SJSA1 (cell line): ENCODE measurements around the gene OSBPL9. TPM values are rescaled to one million over a fixed set of nuclear protein-coding genes. Genes with fewer than 3 reads are reported as not detected.

ENCODE experiments used
- DNase-seq, 2 experiments: peaks; one replicate each; pipeline ENCODE4 v3.0.0-alpha.2; 2015 to 2020; ENCODE audit warnings: low spot score in 2 of 2, low read depth in 1 of 2
- H3K27ac ChIP-seq: fragments of 250-450 bp; sonication (Bioruptor Pico); 2 replicates; pipeline ENCODE4 v1.5.1; 2020; ENCODE audit warnings: mild to moderate bottlenecking, moderate library complexity
- H3K27me3 ChIP-seq: fragments of 250-450 bp; sonication (Bioruptor Pico); replicated peaks from 2 replicates; pipeline ENCODE4 v1.5.1; 2020; ENCODE audit warnings: mild to moderate bottlenecking, moderate library complexity
- H3K36me3 ChIP-seq: fragments of 250-450 bp; sonication (Bioruptor Pico); 2 replicates; pipeline ENCODE4 v1.5.1; 2020; ENCODE audit warnings: mild to moderate bottlenecking
- H3K4me1 ChIP-seq: fragments of 250-450 bp; sonication (Bioruptor Pico); replicated peaks from 2 replicates; pipeline ENCODE4 v1.6.1; 2021; ENCODE audit warnings: mild to moderate bottlenecking
- H3K4me3 ChIP-seq: fragments of 250-450 bp; sonication (Bioruptor Pico); 2 replicates; pipeline ENCODE4 v1.5.1; 2020; ENCODE audit warnings: mild to moderate bottlenecking
- H3K9me3 ChIP-seq: fragments of 250-450 bp; sonication (Bioruptor Pico); replicated peaks from 2 replicates; pipeline ENCODE4 v1.5.1; 2020; ENCODE audit warnings: mild to moderate bottlenecking
- total RNA-seq: library from RNA; depleted of rRNA; stranded (reverse); fragments of >200 nt; shearing (Covaris generic); gene quantifications from 2 replicates; pipeline ENCODE4 v1.2.3, GENCODE V29; 2014

The OSBPL9 gene
- total RNA-seq, 1 experiment from 2014 or later, result 117 TPM

DNA sequence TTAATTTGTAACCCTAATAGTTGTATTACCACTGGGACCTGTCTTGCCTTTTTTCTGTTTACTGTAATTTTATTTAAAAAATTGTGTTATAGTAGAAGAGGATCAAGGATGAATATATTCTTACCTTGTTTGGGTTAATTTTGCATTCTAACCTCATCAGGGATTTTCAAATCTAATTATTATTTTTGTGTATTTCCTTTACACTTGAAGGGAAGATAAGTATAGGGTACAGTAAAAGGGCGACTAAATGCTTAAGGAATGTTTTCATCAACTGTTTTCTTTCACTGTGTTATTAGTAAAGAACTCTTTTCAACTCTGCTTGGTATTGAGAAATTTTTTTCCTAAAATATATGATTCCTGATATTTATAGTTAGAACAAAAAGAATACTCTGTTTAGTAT lies 33.3 kb downstream of the OSBPL9 start:
- Histone ChIP-seq H3K4me3 (no peak overlapping the region), H3K36me3 (peaks cover 4% of the 10 kb centered on the region; the same call in 1 of the 2 replicates), H3K9me3 (no peaks in the 10 kb centered on the region), H3K4me1 (peaks cover 24% of the 10 kb centered on the region), H3K27me3 (no peaks in the 10 kb centered on the region), H3K27ac (no peak overlapping the region)
- DNase-seq, result no peak

DNA sequence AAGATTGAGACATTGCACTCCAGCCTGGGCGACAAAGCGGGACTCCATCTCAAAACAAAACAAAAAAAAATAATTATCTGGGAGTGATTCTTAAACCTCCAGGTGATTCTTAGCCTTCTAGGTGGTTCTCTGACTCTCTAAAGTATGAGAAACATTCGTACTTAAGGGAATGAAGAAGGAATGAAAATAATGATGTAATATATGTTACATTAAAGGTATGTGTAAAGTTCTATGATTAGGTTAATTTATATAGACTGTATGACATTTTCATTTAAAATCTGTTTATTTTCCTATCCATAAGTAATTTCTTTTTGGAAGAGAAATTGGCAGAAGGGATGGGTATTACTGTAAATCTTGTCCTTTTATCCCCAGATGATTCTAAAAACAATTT lies 34.7 kb downstream of the OSBPL9 start:
- Histone ChIP-seq H3K27me3 (no peaks in the 10 kb centered on the region), H3K27ac (no peak overlapping the region)
- DNase-seq, result no peak

DNA sequence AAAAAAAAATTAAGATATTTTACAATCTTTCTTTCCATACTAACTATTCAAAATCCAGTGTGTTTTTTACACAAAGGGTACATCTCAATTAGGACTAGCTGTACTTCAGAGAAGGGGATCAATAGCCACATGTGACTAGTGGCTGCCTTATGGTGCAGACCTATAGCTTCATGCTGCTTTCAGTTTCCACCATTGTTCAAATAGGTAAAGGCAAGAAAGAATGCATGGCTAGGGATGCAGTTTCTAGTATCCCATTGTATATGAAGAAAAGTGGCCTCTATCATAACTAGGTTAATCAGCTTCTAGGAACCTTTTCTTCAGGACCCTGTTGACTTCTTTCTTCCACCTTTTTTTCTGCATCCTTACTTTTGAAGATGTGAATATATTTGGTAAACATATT lies 35.7 kb downstream of the OSBPL9 start:
- Histone ChIP-seq H3K27ac (no peak overlapping the region), H3K36me3 (peaks cover 9% of the 10 kb centered on the region; the same call in 1 of the 2 replicates), H3K4me1 (peaks cover 23% of the 10 kb centered on the region), H3K27me3 (no peaks in the 10 kb centered on the region), H3K9me3 (no peaks in the 10 kb centered on the region), H3K4me3 (no peak overlapping the region)
- DNase-seq, result no peak

More for the DNA sequence above, 34.7 kb downstream of the OSBPL9 start:
- Histone ChIP-seq H3K9me3 (no peaks in the 10 kb centered on the region), H3K4me3 (no peak overlapping the region), H3K36me3 (peaks cover 9% of the 10 kb centered on the region; the same call in 1 of the 2 replicates), H3K4me1 (peaks cover 23% of the 10 kb centered on the region)

DNA sequence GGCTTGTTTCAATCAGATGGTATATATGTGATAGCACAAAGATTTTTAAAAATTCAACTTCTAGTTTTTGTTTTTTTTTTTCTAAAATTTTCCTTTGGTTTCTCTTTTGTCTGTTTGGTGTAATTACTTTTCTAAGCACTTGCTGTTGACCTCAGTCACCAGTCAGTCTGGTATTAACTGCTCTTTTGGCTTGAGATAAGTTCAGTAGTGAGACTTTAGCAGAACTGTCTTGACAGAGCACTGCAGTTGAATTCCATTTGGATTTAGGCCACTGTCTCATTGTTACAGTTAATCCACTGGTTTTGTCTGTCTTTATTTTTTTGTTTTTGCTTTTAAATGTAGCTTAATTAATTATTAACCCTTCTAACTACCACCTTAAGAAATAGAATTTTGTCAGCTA lies 36.2 kb downstream of the OSBPL9 start:
- H3K9me3 ChIP-seq, result no peaks in the 10 kb centered on the region
- no peak overlapping the region for H3K27ac ChIP-seq

DNA sequence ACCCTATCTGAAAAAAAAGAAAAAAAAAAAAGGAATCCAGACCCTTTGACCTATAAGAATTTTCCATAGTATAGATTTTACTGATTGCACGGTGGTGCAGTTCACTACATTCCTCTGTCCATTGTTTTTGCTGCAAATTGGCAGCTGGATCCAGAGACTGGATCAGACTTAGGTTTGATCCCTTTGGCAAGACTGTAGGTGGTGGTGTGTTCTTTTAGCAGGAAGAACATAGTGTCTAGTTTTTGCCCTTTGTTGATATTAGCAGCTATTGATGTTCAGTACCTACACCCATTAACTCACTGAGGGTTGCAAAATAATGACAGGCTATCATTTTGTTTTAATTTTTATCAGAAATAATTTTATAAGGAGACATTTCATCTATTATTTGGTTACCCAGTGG lies 37.1 kb downstream of the OSBPL9 start:
- Histone ChIP-seq H3K27ac (no peak overlapping the region), H3K4me1 (peaks cover 23% of the 10 kb centered on the region), H3K27me3 (no peaks in the 10 kb centered on the region), H3K4me3 (no peak overlapping the region), H3K9me3 (no peaks in the 10 kb centered on the region), H3K36me3 (peaks cover 9% of the 10 kb centered on the region; the same call in 1 of the 2 replicates)
- DNase-seq, result no peak

More for the DNA sequence above, 36.2 kb downstream of the OSBPL9 start:
- no peak for DNase-seq
- no peaks in the 10 kb centered on the region for H3K27me3 ChIP-seq
- no peak overlapping the region for H3K4me3 ChIP-seq
- peaks cover 20% of the 10 kb centered on the region for H3K4me1 ChIP-seq
- H3K36me3 ChIP-seq, result peaks cover 9% of the 10 kb centered on the region; the same call in 1 of the 2 replicates

DNA sequence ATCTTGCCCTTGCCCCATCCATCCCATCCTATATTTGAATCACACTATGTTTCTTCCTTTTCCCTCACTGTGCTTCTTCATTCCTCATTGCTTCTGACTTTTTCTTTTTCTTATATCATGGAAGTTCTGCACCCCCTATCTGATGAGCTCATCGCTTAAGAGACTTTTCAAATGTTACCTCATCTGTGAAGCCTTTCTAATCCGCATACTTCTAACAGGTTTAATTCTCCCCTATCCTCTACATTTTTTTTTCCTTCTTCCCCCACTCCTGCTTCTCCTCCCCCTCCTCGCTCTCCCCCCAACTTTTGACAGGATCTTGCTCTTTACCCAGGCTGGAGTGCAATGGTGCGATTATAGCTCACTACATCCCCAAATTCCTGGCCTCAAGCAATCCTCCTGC lies 39.5 kb downstream of the OSBPL9 start:
- Histone ChIP-seq H3K27ac (no peak overlapping the region), H3K4me3 (no peak overlapping the region), H3K36me3 (peaks cover 9% of the 10 kb centered on the region; the same call in 1 of the 2 replicates), H3K4me1 (peaks cover 29% of the 10 kb centered on the region), H3K9me3 (no peaks in the 10 kb centered on the region), H3K27me3 (no peaks in the 10 kb centered on the region)
- no peak for DNase-seq

DNA sequence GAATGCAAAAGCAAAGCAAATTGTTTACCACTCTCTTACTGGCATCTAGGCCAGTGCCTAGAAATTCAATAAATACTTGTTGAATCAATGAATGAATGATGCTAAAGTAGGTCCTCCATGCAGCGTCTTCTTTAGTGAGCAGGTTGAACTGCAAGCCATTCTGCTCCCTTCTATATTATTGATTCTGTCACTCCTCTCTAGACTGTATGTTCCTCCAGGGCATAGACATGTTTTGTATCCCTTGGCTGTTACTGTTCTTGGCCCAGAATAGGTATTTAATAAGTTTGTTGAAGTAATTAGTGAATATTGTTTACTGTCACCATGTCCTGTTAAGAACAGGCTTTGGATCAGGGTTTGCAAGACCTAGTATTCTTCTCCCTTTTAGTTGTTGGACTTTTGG lies 43.7 kb downstream of the OSBPL9 start:
- Histone ChIP-seq H3K9me3 (no peaks in the 10 kb centered on the region), H3K27me3 (no peaks in the 10 kb centered on the region), H3K27ac (peak overlapping the region; percentile 68), H3K36me3 (peaks cover 2% of the 10 kb centered on the region; the same call in 1 of the 2 replicates), H3K4me1 (peaks cover 64% of the 10 kb centered on the region), H3K4me3 (no peak overlapping the region)
- no peak for DNase-seq

DNA sequence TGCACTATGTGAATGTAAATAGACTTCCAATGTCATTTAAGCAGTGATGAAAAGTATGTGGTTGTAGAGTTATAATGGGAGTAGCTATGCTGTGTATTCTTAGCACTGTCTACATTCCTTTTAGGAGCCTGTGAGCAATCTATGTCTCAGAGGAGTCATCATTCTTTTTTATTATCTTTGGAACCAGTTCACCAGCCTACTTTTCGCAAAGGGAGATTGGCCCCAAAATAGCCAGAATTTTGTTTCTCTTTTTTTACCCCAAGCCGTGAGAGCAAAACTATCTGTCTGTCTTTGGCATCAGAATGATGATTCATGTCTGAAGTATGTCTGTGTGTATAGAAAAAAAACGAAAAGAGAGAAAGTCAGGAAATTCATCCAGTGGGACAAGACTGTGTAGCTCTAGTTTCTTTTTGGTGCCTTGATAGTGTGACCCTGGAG lies 44.2 kb downstream of the OSBPL9 start:
- H3K9me3 ChIP-seq, result no peaks in the 10 kb centered on the region
- peak overlapping the region; percentile 68 for H3K27ac ChIP-seq
- DNase-seq, result peak; percentile 68 to 98
- no peaks in the 10 kb centered on the region for H3K27me3 ChIP-seq
- no peaks in the 10 kb centered on the region for H3K36me3 ChIP-seq
- no peak overlapping the region for H3K4me3 ChIP-seq
- H3K4me1 ChIP-seq, result peaks cover 64% of the 10 kb centered on the region

DNA sequence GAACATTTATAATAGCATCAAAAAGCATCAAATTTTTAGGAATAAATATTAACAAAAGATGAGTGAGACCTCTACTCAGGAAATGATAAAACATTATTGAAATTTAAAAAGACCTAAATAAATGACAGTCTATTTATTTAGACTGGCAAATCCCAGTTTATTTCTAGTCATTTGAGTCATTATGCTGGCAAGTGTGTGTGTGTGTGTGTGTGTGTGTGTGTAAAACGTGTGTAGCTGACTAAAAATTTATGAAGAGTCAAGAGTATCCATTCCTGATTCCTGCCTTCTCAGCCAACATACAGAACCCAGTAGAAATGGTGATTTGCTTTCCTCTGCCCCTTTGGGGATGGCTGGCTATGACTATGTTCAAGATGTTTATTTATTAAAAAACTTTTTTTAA lies 46.2 kb downstream of the OSBPL9 start:
- DNase-seq, result no peak
- Histone ChIP-seq H3K27ac (no peak overlapping the region), H3K9me3 (no peaks in the 10 kb centered on the region), H3K4me3 (no peak overlapping the region), H3K36me3 (no peaks in the 10 kb centered on the region), H3K27me3 (no peaks in the 10 kb centered on the region), H3K4me1 (peaks cover 64% of the 10 kb centered on the region)

DNA sequence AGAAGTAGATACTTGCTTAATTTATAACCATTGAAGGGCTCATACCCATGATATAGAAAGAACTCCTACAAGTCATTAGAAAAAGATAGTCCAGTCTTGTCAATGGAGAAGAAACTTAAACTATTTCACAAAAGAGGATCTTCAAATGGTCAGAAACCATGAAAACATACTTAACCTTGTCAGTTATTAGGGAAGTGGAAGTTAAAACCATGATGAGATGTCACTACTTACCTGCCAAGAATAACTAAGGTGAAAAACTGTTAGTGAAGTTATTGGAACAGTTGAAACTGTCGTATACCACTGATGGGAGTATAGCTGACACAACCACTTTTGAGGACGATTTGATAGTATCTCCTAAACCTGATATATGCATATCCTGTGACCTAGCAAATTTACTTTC lies 46.8 kb downstream of the OSBPL9 start:
- Histone ChIP-seq H3K27ac (no peak overlapping the region), H3K9me3 (no peaks in the 10 kb centered on the region), H3K36me3 (no peaks in the 10 kb centered on the region), H3K4me1 (peaks cover 61% of the 10 kb centered on the region), H3K4me3 (no peak overlapping the region), H3K27me3 (no peaks in the 10 kb centered on the region)
- DNase-seq, result no peak

DNA sequence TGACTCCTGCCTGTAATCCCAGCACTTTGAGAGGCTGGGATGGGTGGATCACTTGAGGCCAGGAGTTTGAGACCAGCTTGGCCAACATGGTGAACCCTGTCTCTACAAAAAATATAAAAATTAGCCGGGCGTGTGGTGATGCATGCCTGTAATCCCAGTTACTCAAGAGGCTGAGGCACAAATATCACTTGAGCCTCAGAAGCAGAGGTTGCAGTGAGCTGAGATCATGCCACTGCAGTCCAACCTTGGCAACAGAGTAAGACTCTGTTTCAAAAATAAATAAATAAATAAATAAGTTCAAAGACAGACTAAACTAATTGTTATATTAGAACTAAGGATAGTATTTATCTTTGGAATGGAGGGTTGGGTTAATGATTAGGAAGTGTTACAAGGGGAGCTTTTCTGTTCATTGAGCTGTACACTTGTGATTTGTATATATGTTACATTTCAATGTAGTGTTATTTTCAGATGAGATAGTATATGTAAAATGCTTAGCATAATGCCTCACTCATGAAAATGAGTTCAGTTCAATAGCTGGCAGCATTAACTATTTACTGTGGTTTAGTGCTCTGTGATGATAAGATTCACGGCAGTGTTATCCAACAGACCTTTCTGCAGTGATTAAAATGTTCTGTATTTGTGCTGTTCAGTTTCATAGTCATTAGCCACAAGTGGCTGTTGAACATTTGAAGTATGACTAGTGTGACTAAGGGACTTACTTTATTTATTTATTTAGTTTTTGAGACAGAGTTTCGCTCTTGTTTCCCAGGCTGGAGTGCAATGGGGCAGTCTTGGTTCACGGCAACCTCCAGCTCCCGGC lies 47.7 kb downstream of the OSBPL9 start:
- DNase-seq, result peak in 1 of 2 experiments; percentile 54
- Histone ChIP-seq H3K36me3 (no peaks in the 10 kb centered on the region), H3K27me3 (no peaks in the 10 kb centered on the region), H3K4me1 (peaks cover 57% of the 10 kb centered on the region), H3K4me3 (no peak overlapping the region), H3K27ac (peak overlapping the region; percentile 38), H3K9me3 (no peaks in the 10 kb centered on the region)

DNA sequence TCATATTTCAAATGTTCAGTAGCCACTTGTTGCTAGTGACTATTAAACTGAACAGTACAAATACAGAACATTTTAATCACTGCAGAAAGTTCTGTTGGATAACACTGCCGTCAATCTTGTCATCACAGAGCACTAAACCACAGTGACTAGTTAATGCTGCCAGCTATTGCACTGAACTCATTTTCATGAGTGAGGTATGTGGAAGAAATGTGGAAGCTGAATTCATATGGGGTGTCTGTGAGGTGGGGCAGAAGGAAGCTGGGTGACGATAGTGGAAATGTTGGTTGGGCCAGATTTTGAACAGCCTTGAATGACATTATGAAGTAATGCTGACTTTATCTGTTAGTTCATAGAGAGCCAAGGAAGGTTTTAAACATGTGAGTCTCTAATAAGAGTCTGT lies 49.6 kb downstream of the OSBPL9 start:
- H3K36me3 ChIP-seq, result no peaks in the 10 kb centered on the region
- no peak overlapping the region for H3K4me3 ChIP-seq
- peaks cover 48% of the 10 kb centered on the region for H3K4me1 ChIP-seq
- H3K9me3 ChIP-seq, result no peaks in the 10 kb centered on the region
- no peaks in the 10 kb centered on the region for H3K27me3 ChIP-seq
- H3K27ac ChIP-seq, result no peak overlapping the region
- DNase-seq, result no peak

DNA sequence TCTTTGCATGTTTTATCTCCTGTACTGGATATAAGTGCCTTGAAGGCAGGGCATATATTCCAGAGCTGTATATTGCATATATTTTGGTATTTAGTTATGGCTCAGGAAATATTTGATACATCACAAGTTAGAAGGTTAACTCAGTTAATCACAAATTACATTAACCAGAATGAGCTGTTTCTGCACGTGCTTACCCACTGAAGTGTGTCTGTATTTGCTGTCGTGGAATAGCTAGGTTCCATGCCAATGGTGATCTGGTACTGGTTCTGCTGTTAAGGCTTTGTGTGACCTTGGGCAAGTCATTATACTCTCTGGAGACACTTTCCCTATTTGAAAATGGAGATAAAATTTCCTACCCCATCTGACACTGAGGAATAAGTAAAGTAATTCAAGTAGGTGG lies 50.7 kb downstream of the OSBPL9 start:
- H3K27ac ChIP-seq, result no peak overlapping the region

DNA sequence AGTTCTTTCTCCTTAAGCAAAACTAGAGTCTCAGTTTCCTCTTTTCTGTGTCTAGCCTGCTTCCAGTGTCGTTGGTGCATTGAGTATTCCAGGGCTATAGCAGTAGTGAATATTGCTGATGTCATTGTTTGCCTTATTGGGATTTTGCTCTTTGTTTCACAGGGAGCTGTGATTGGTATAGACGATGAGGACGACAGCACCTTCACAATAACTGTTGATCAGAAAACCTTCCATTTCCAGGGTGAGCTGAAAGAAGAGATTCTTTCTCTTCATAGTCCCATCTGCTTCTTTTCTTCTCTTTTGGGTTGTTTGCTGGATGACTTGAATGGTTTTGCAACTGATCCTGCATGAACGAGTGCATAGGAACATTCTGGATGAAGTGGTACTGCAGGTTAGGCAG lies 52.4 kb downstream of the OSBPL9 start:
- Histone ChIP-seq H3K27ac (no peak overlapping the region), H3K9me3 (no peaks in the 10 kb centered on the region), H3K36me3 (peaks cover 4% of the 10 kb centered on the region; the same call in 1 of the 2 replicates), H3K4me3 (no peak overlapping the region), H3K27me3 (no peaks in the 10 kb centered on the region), H3K4me1 (peaks cover 39% of the 10 kb centered on the region)
- DNase-seq, result no peak

More for the DNA sequence above, 50.7 kb downstream of the OSBPL9 start:
- H3K9me3 ChIP-seq, result no peaks in the 10 kb centered on the region
- H3K27me3 ChIP-seq, result no peaks in the 10 kb centered on the region
- H3K4me3 ChIP-seq, result no peak overlapping the region
- no peak for DNase-seq
- H3K36me3 ChIP-seq, result peaks cover under 1% of the 10 kb centered on the region; the same call in 1 of the 2 replicates
- peaks cover 48% of the 10 kb centered on the region for H3K4me1 ChIP-seq
